ENCODE data around the gene NHLRC1.
"Not testable (repeated sequence)": the region's sequence is repeated elsewhere in the genome, so short reads cannot be mapped to it uniquely, and the experiment has no call there.

Gene NHLRC1
- total RNA-seq = 0.75 reads per million

GRCh38 chr6:18122128-18123093 lies at the start of gene NHLRC1:
Gene NHLRC1, minus strand, starts transcription at chr6:18122677. Its CDS starts 71 bp downstream, at chr6:18122606.
- peak; percentile 51 for DNase-seq

- DNase-seq = no peak
Measured at GRCh38 chr6:18171871-18172270, 49.4 kb upstream of the NHLRC1 start.

- DNase-seq = no peak
Measured at GRCh38 chr6:18168264-18168663, 45.8 kb upstream of the NHLRC1 start.

GRCh38 chr6:18166312-18167036 lies 44.0 kb upstream of the NHLRC1 start:
- no peak for DNase-seq

GRCh38 chr6:18165751-18166150 lies 43.3 kb upstream of the NHLRC1 start:
- no peak for DNase-seq

GRCh38 chr6:18162401-18162800 lies 39.9 kb upstream of the NHLRC1 start:
- no peak for DNase-seq

GRCh38 chr6:18161431-18161830 lies 39.0 kb upstream of the NHLRC1 start:
- DNase-seq = no peak

GRCh38 chr6:18160911-18161310 lies 38.4 kb upstream of the NHLRC1 start:
- DNase-seq = no peak

GRCh38 chr6:18155864-18156421 lies 33.5 kb upstream of the NHLRC1 start:
- peak; percentile 32 for DNase-seq

- peak; percentile 96 for DNase-seq
Measured at GRCh38 chr6:18155150-18155863, 32.8 kb upstream of the NHLRC1 start, which contains the start of gene KDM1B. Gene KDM1B, plus strand, starts transcription at chr6:18155422. Its CDS starts 4,474 bp downstream, at chr6:18159896.

- DNase-seq = no peak
Measured at GRCh38 chr6:18154507-18155149, 32.2 kb upstream of the NHLRC1 start, which contains the start of gene TPMT. Gene TPMT, minus strand, starts transcription at chr6:18155077. Its CDS starts 5,950 bp downstream, at chr6:18149127.

- DNase-seq = no peak
Measured at GRCh38 chr6:18153311-18153703, 30.8 kb upstream of the NHLRC1 start.

- no peak for DNase-seq
Measured at GRCh38 chr6:18151801-18152200, 29.3 kb upstream of the NHLRC1 start.

GRCh38 chr6:18151391-18151790 lies 28.9 kb upstream of the NHLRC1 start:
- DNase-seq = not testable (repeated sequence)

GRCh38 chr6:18148304-18149025 lies 26.0 kb upstream of the NHLRC1 start:
- DNase-seq = no peak

- DNase-seq = no peak
Measured at GRCh38 chr6:18147616-18148015, 25.1 kb upstream of the NHLRC1 start.

- no peak for DNase-seq
Measured at GRCh38 chr6:18147160-18147559, 24.7 kb upstream of the NHLRC1 start.

- DNase-seq = no peak
Measured at GRCh38 chr6:18142591-18142861, 20.0 kb upstream of the NHLRC1 start.

- DNase-seq = no peak
Measured at GRCh38 chr6:18141805-18142590, 19.5 kb upstream of the NHLRC1 start.

GRCh38 chr6:18139935-18140621 lies 17.6 kb upstream of the NHLRC1 start:
- DNase-seq = no peak

Measured in effector CD4-positive, alpha-beta T cell (primary cell).